Measurements from ENCODE around the gene FSTL4.

- TF ChIP-seq CHD1 (IDR thresholded peaks at IDR 0.05; ENCODE audit: low read depth, low read length) (no peak), CTCF (conservative IDR thresholded peaks at IDR 0.05; ENCODE audit: low read depth, low read length) (no peak), RFX5 (IDR thresholded peaks at IDR 0.05; ENCODE audit: low read depth, low read length) (no peak), POLR2A (IDR thresholded peaks at IDR 0.05; ENCODE audit: low read depth, low read length) (no peak), MAFK (IDR thresholded peaks at IDR 0.05; ENCODE audit: low read depth, low read length) (no peak), RCOR1 (IDR thresholded peaks at IDR 0.05; ENCODE audit: insufficient replicate concordance, low read length) (no peak), CEBPB (IDR thresholded peaks at IDR 0.05; ENCODE audit: low read depth, low read length) (no peak)
- TF ChIP-seq, protein P1, sequence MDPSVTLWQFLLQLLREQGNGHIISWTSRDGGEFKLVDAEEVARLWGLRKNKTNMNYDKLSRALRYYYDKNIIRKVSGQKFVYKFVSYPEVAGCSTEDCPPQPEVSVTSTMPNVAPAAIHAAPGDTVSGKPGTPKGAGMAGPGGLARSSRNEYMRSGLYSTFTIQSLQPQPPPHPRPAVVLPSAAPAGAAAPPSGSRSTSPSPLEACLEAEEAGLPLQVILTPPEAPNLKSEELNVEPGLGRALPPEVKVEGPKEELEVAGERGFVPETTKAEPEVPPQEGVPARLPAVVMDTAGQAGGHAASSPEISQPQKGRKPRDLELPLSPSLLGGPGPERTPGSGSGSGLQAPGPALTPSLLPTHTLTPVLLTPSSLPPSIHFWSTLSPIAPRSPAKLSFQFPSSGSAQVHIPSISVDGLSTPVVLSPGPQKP (IDR thresholded peaks at IDR 0.05; ENCODE audit: borderline replicate concordance, low read depth, low read length): no peak
Measured at GRCh38 chr5:133387091-133387490, 225.2 kb downstream of the FSTL4 start.

All from IMR-90 (cell line).